Neuronal stem cell (in vitro differentiated cells): ENCODE measurements around the gene JMJD8. TPM values are rescaled to one million over a fixed set of nuclear protein-coding genes. Genes with fewer than 3 reads are reported as not detected.

Experiments
- DNase-seq: peaks from one replicate; pipeline ENCODE4 v3.0.0-alpha.2; 2013; ENCODE audit warnings: low spot score
- H2AFZ ChIP-seq: one replicate; pipeline ENCODE4 v1.6.1; 2013; ENCODE audit warnings: mild to moderate bottlenecking, low read length, inconsistent platforms
- H2AK5ac ChIP-seq: 2 replicates; pipeline ENCODE4 v1.6.1; 2013; ENCODE audit warnings: low read depth, mild to moderate bottlenecking, inconsistent platforms, low read length, moderate library complexity, mixed read lengths
- H2BK120ac ChIP-seq: 2 replicates; pipeline ENCODE4 v1.6.1; 2013; ENCODE audit warnings: low read depth, mild to moderate bottlenecking, inconsistent platforms, low read length, moderate library complexity, mixed read lengths
- H2BK12ac ChIP-seq: one replicate; pipeline ENCODE4 v1.6.1; 2013; ENCODE audit warnings: low read length, inconsistent platforms
- H2BK15ac ChIP-seq: 2 replicates; pipeline ENCODE4 v1.6.1; 2013; ENCODE audit warnings: mild to moderate bottlenecking, low read length, inconsistent platforms, mixed read lengths
- H2BK5ac ChIP-seq: one replicate; pipeline ENCODE4 v1.6.1; 2013; ENCODE audit warnings: inconsistent platforms, mild to moderate bottlenecking, low read length, moderate library complexity
- H3K14ac ChIP-seq: one replicate; pipeline ENCODE4 v1.6.1; 2013; ENCODE audit warnings: low read length, inconsistent platforms
- H3K18ac ChIP-seq: 2 replicates; pipeline ENCODE4 v1.6.1; 2013; ENCODE audit warnings: low read length, inconsistent platforms
- H3K23ac ChIP-seq: 2 replicates; pipeline ENCODE4 v1.6.1; 2013; ENCODE audit warnings: low read depth, mild to moderate bottlenecking, mixed read lengths, low read length, inconsistent platforms; ENCODE audit not compliant: poor library complexity
- H3K27ac ChIP-seq: replicated peaks from 3 replicates; pipeline ENCODE4 v1.5.1; 2013; ENCODE audit warnings: low read length, inconsistent platforms
- H3K27me3 ChIP-seq, 3 experiments: 2 replicates each; pipeline ENCODE4 v1.6.1; 2013; ENCODE audit warnings: low read length in 3 of 3, mild to moderate bottlenecking in 2 of 3, inconsistent platforms in 1 of 3, low read depth in 1 of 3, mixed read lengths in 1 of 3, moderate library complexity in 1 of 3; ENCODE audit not compliant: control insufficient read depth in 3 of 3, insufficient read depth in 3 of 3
- H3K36me3 ChIP-seq, 2 donors: replicated peaks in 1 of 2; 2 replicates each; pipeline ENCODE4 v1.6.1; 2013; ENCODE audit warnings: low read length in 2 of 2; ENCODE audit not compliant: control insufficient read depth in 2 of 2, insufficient read depth in 2 of 2
- H3K4ac ChIP-seq: 2 replicates; pipeline ENCODE4 v1.6.1; 2013; ENCODE audit warnings: inconsistent platforms, mild to moderate bottlenecking, low read length, moderate library complexity
- H3K4me1 ChIP-seq, 2 donors: 1 replicate in 1 of 2; 2 replicates in 1 of 2; pipeline ENCODE4 v1.6.1; 2013; ENCODE audit warnings: low read length in 2 of 2, low read depth in 1 of 2; ENCODE audit not compliant: control insufficient read depth in 2 of 2, insufficient read depth in 1 of 2
- H3K4me2 ChIP-seq: one replicate; pipeline ENCODE4 v1.6.1; 2013; ENCODE audit warnings: mild to moderate bottlenecking, low read length, inconsistent platforms; ENCODE audit not compliant: insufficient read depth, poor library complexity, severe bottlenecking
- H3K4me3 ChIP-seq, 2 donors: 2 replicates each; pipeline ENCODE4 v1.5.1; 2013; ENCODE audit warnings: low read length in 2 of 2, mild to moderate bottlenecking in 2 of 2, inconsistent platforms in 1 of 2, moderate library complexity in 1 of 2
- H3K79me1 ChIP-seq: one replicate; pipeline ENCODE4 v1.6.1; 2013; ENCODE audit warnings: low read depth, mild to moderate bottlenecking, inconsistent platforms, low read length, moderate library complexity
- H3K9ac ChIP-seq: one replicate; pipeline ENCODE4 v1.6.1; 2013; ENCODE audit warnings: mild to moderate bottlenecking, low read depth, low read length, inconsistent platforms; ENCODE audit not compliant: poor library complexity
- H3K9me3 ChIP-seq, 2 donors: replicated peaks in 1 of 2; 2 replicates each; pipeline versions ENCODE3 to v1.6.1; 2013; ENCODE audit warnings: low read length in 2 of 2, mild to moderate bottlenecking in 2 of 2, inconsistent platforms in 1 of 2, low read depth in 1 of 2, mixed read lengths in 1 of 2, moderate library complexity in 1 of 2; ENCODE audit not compliant: control insufficient read depth in 2 of 2, insufficient read depth in 1 of 2
- H4K8ac ChIP-seq: one replicate; pipeline ENCODE4 v1.6.1; 2013; ENCODE audit warnings: low read depth, mild to moderate bottlenecking, inconsistent platforms, low read length, moderate library complexity
- H4K91ac ChIP-seq: one replicate; pipeline ENCODE4 v1.6.1; 2013; ENCODE audit warnings: low read length, low read depth, mild to moderate bottlenecking, inconsistent platforms; ENCODE audit not compliant: poor library complexity
- WGBS, 2 donors: extraction: QIAGEN DNeasy Blood & Tissue Kit; methylation state at CpG; one replicate each; pipeline ENCODE4 v1.1.7; 2013; ENCODE audit warnings: missing lambda C conversion rate in 2 of 2, mixed read lengths in 1 of 2; ENCODE audit not compliant: insufficient read length in 2 of 2, insufficient replicate concordance in 1 of 2; ENCODE audit errors: extremely low coverage in 2 of 2; 5-methylcytosine and 5-hydroxymethylcytosine counted together
- polyA plus RNA-seq, 2 experiments: library from polyadenylated mRNA; stranded (reverse); fragments of 200-250 nt; gene quantifications; one replicate each; pipeline ENCODE4 v1.2.3, GENCODE V29; 2013

Gene JMJD8
- 34.8 TPM for polyA plus RNA-seq (2013, experiment 1 of 2)
- 33.9 TPM for polyA plus RNA-seq (2013, experiment 2 of 2)

- H3K36me3 ChIP-seq, result peaks cover 43 to 66% of the 10 kb centered on the region in 2 donors
- H2AFZ ChIP-seq, result peak within 1 kb of the TSS; percentile 49
- H3K9ac ChIP-seq, result peak within 1 kb of the TSS; percentile 100
- H4K8ac ChIP-seq, result peak within 1 kb of the TSS; percentile 92
- H2BK12ac ChIP-seq, result peak within 1 kb of the TSS; percentile 73
- peaks cover 7 to 18% of the 10 kb centered on the region in 2 donors for H3K4me1 ChIP-seq
- peak within 1 kb of the TSS; percentile 88 for H2BK5ac ChIP-seq
- DNase-seq, result peak; percentile 88
- peak within 1 kb of the TSS; percentile 85 for H4K91ac ChIP-seq
- H3K23ac ChIP-seq, result peak within 1 kb of the TSS; percentile 99
- H2AK5ac ChIP-seq, result peak within 1 kb of the TSS; percentile 100
- peak within 1 kb of the TSS; percentile 89 for H3K4me2 ChIP-seq
- H3K9me3 ChIP-seq, result peaks cover 0 to 2% of the 10 kb centered on the region in 2 donors
- peak within 1 kb of the TSS; percentile 71 for H3K14ac ChIP-seq
- peak within 1 kb of the TSS; percentile 67 for H2BK15ac ChIP-seq
- no peaks in the 10 kb centered on the region for H3K27me3 ChIP-seq
- H3K4ac ChIP-seq, result peak within 1 kb of the TSS; percentile 98
- H3K27ac ChIP-seq, result peak within 1 kb of the TSS; percentile 72
- no peak within 1 kb of the TSS for H2BK120ac ChIP-seq
- H3K79me1 ChIP-seq, result peaks cover 38% of the 10 kb centered on the region
- no CpG with 5 or more reads among the region's 91 CpGs for WGBS, 2 donors
- H3K18ac ChIP-seq, result peak within 1 kb of the TSS; percentile 91
- H3K4me3 ChIP-seq, result peak within 1 kb of the TSS; percentile 50 to 94
These were observed at the start of gene JMJD8 for GRCh38 chr16:684071-684794. Gene JMJD8 (minus strand): TSS chr16:684334. CDS start chr16:684319, 15 bp downstream.

- no peaks in the 10 kb centered on the region for H3K9me3 ChIP-seq
- no peak overlapping the region for H2BK120ac ChIP-seq
- no peak overlapping the region for H3K4me2 ChIP-seq
- peak overlapping the region; percentile 73 for H2BK12ac ChIP-seq
- peaks cover 6% of the 10 kb centered on the region for H3K79me1 ChIP-seq
- H3K27ac ChIP-seq, result no peak overlapping the region
- peak overlapping the region; percentile 58 for H2BK15ac ChIP-seq
- no peak overlapping the region for H3K4me3 ChIP-seq
- peaks cover 0 to under 1% of the 10 kb centered on the region in 2 donors for H3K4me1 ChIP-seq
- peak overlapping the region; percentile 55 for H3K23ac ChIP-seq
- H4K8ac ChIP-seq, result no peak overlapping the region
- peak overlapping the region; percentile 63 for H3K9ac ChIP-seq
- peak overlapping the region; percentile 88 for H2BK5ac ChIP-seq
- H3K36me3 ChIP-seq, result peaks cover 34 to 65% of the 10 kb centered on the region in 2 donors
- DNase-seq, result no peak
- peaks cover 0 to under 1% (median 0%) of the 10 kb centered on the region in 3 experiments for H3K27me3 ChIP-seq
- no peak overlapping the region for H4K91ac ChIP-seq
- H3K14ac ChIP-seq, result no peak overlapping the region
- no peak overlapping the region for H3K18ac ChIP-seq
- H3K4ac ChIP-seq, result no peak overlapping the region
- H2AFZ ChIP-seq, result no peak overlapping the region
- no CpG with 5 or more reads among the region's 34 CpGs for WGBS, 2 donors
- H2AK5ac ChIP-seq, result no peak overlapping the region
These were observed 49.5 kb upstream of the JMJD8 start for GRCh38 chr16:733382-734207.

GRCh38 chr16:732936-733335 is 48.8 kb upstream of the JMJD8 start:
- no peak overlapping the region for H3K27ac ChIP-seq
- H2AFZ ChIP-seq, result no peak overlapping the region
- no peak overlapping the region for H2BK120ac ChIP-seq
- H3K9me3 ChIP-seq, result no peaks in the 10 kb centered on the region
- peaks cover 0 to 3% of the 10 kb centered on the region in 2 donors for H3K4me1 ChIP-seq
- no peak overlapping the region for H2BK5ac ChIP-seq
- DNase-seq, result no peak
- peaks cover 6% of the 10 kb centered on the region for H3K79me1 ChIP-seq
- peak overlapping the region; percentile 22 for H2BK12ac ChIP-seq
- no peak overlapping the region for H2BK15ac ChIP-seq
- H3K23ac ChIP-seq, result peak overlapping the region; percentile 31
- H3K27me3 ChIP-seq, result peaks cover 0 to 3% (median 0%) of the 10 kb centered on the region in 3 experiments
- no peak overlapping the region for H2AK5ac ChIP-seq
- no peak overlapping the region for H3K18ac ChIP-seq
- H3K4ac ChIP-seq, result no peak overlapping the region
- H3K9ac ChIP-seq, result no peak overlapping the region
- no peak overlapping the region for H3K4me3 ChIP-seq
- WGBS, 2 donors, result no CpG with 5 or more reads among the region's 13 CpGs
- H3K36me3 ChIP-seq, result peaks cover 32 to 64% of the 10 kb centered on the region in 2 donors
- no peak overlapping the region for H4K8ac ChIP-seq
- no peak overlapping the region for H3K4me2 ChIP-seq
- no peak overlapping the region for H3K14ac ChIP-seq
- no peak overlapping the region for H4K91ac ChIP-seq

- Histone ChIP-seq H3K23ac (no peak overlapping the region), H3K36me3 (peaks cover 27 to 58% of the 10 kb centered on the region in 2 donors), H2AFZ (no peak overlapping the region), H2BK12ac (no peak overlapping the region), H2BK5ac (peak overlapping the region; percentile 5), H2BK120ac (no peak overlapping the region), H3K27me3 (peaks cover 0 to 8% (median 0%) of the 10 kb centered on the region in 3 experiments), H4K8ac (no peak overlapping the region), H2BK15ac (no peak overlapping the region), H3K9me3 (no peaks in the 10 kb centered on the region), H3K4me1 (peaks cover 2 to 5% of the 10 kb centered on the region in 2 donors), H3K18ac (no peak overlapping the region), H4K91ac (no peak overlapping the region), H3K79me1 (peaks cover 6% of the 10 kb centered on the region), H3K9ac (no peak overlapping the region), H2AK5ac (no peak overlapping the region), H3K27ac (no peak overlapping the region), H3K14ac (no peak overlapping the region), H3K4me2 (no peak overlapping the region), H3K4me3 (no peak overlapping the region), H3K4ac (no peak overlapping the region)
- DNase-seq, result no peak
- no CpG with 5 or more reads among the region's 12 CpGs for WGBS, 2 donors
These were observed 48.2 kb upstream of the JMJD8 start for GRCh38 chr16:732332-732731.
